ENCODE data around the gene GPR75. TPM values are rescaled to one million over a fixed set of nuclear protein-coding genes. Genes with fewer than 3 reads are reported as not detected.
A peak's percentile ranks its signal among the peaks of the same experiment; 100 is the strongest.
"Not testable (repeated sequence)": the region's sequence is repeated elsewhere in the genome, so short reads cannot be mapped to it uniquely, and the experiment has no call there.

GPR75 gene
- total RNA-seq, 1 experiment from 2014 or later = 1.0 TPM

GRCh38 chr2:53852532-53852931 lies 7.2 kb downstream of the GPR75 start:
- DNase-seq (ENCODE audit: low read depth) = no peak

- DNase-seq (ENCODE audit: low read depth) = not testable (repeated sequence)
These were observed 8.6 kb downstream of the GPR75 start for GRCh38 chr2:53851052-53851757.

- no peak for DNase-seq (ENCODE audit: low read depth)
These were observed 11.7 kb downstream of the GPR75 start for GRCh38 chr2:53848062-53848461.

- DNase-seq (ENCODE audit: low read depth) = no peak
These were observed 16.2 kb downstream of the GPR75 start for GRCh38 chr2:53843595-53843994.

GRCh38 chr2:53842891-53843290 lies 16.9 kb downstream of the GPR75 start:
- peak; percentile 40 for DNase-seq (ENCODE audit: low read depth)

GRCh38 chr2:53841651-53842050 lies 18.1 kb downstream of the GPR75 start:
- DNase-seq (ENCODE audit: low read depth) = not testable (repeated sequence)

- no peak for DNase-seq (ENCODE audit: low read depth)
These were observed 19.2 kb downstream of the GPR75 start for GRCh38 chr2:53840580-53840979.

GRCh38 chr2:53829980-53830290 lies 29.8 kb downstream of the GPR75 start:
- not testable (repeated sequence) for DNase-seq (ENCODE audit: low read depth)

- no peak for DNase-seq (ENCODE audit: low read depth)
These were observed 30.3 kb downstream of the GPR75 start for GRCh38 chr2:53829273-53829979.

- DNase-seq (ENCODE audit: low read depth) = no peak
These were observed 31.4 kb downstream of the GPR75 start for GRCh38 chr2:53828331-53828730.

GRCh38 chr2:53827398-53828175 lies 32.2 kb downstream of the GPR75 start:
- peak; percentile 12 for DNase-seq (ENCODE audit: low read depth)

- DNase-seq (ENCODE audit: low read depth) = no peak
These were observed 33.0 kb downstream of the GPR75 start for GRCh38 chr2:53826587-53827397.

- no peak for DNase-seq (ENCODE audit: low read depth)
These were observed 33.7 kb downstream of the GPR75 start for GRCh38 chr2:53826030-53826410.

- peak; percentile 14 for DNase-seq (ENCODE audit: low read depth)
These were observed 36.1 kb downstream of the GPR75 start for GRCh38 chr2:53823639-53824038.

GRCh38 chr2:53821810-53822209 lies 38.0 kb downstream of the GPR75 start:
- DNase-seq (ENCODE audit: low read depth) = no peak

- DNase-seq (ENCODE audit: low read depth) = peak; percentile 32
These were observed 39.1 kb downstream of the GPR75 start for GRCh38 chr2:53820711-53821110.

- DNase-seq (ENCODE audit: low read depth) = no peak
These were observed 39.7 kb downstream of the GPR75 start for GRCh38 chr2:53820048-53820447.

- no peak for DNase-seq (ENCODE audit: low read depth)
These were observed 40.1 kb downstream of the GPR75 start for GRCh38 chr2:53819634-53820033.

GRCh38 chr2:53818854-53819435 lies 40.8 kb downstream of the GPR75 start:
- no peak for DNase-seq (ENCODE audit: low read depth)

GRCh38 chr2:53813151-53813550 lies 46.6 kb downstream of the GPR75 start:
- DNase-seq (ENCODE audit: low read depth) = no peak

GRCh38 chr2:53811601-53812000 lies 48.2 kb downstream of the GPR75 start:
- no peak for DNase-seq (ENCODE audit: low read depth)
